HepG2 (cell line): Measurements from ENCODE around the gene CCR3. TPM values are rescaled to one million over a fixed set of nuclear protein-coding genes. Genes with fewer than 3 reads are reported as not detected.

Experiments used
- ATAC-seq: fragments of 200-7000 bp; cut with Tn5 transposase; 3 replicates; pipeline ENCODE4 v1.9.1; 2020; ENCODE audit warnings: mild to moderate bottlenecking, moderate library complexity
- BruUV-seq: library from RNA; stranded (reverse); fragments of 400-500 nt; replicated peaks from 2 replicates; lab custom pipeline; 2021; lab: Mats Ljungman, UMichigan
- CTCF ChIA-PET: fragments of 300-600 bp; formaldehyde crosslinking; extraction: SDS; loops from one replicate; lab custom pipeline; 2021; ENCODE audit warnings: low total read pairs, inconsistent platforms, low intra/inter-chr PET ratio; lab: Yijun Ruan, JAX
- POLR2A ChIA-PET: fragments of 350-600 bp; sonication (Branson Sonifier 250); formaldehyde crosslinking; loops from one replicate; lab custom pipeline; 2020; ENCODE audit warnings: antibody characterized with exemption, inconsistent platforms; lab: Yijun Ruan, JAX
- DNase-seq: peaks from one replicate; pipeline ENCODE4 v3.0.0-alpha.2; 2015; ENCODE audit warnings: low spot score
- FAIRE-seq: peaks from 3 replicates; lab custom pipeline; 2011; peaks lifted over from hg19 to GRCh38; lab: Jason Lieb, UNC
- H2AFZ ChIP-seq: one replicate; pipeline ENCODE4 v1.6.1; 2011; ENCODE audit warnings: low read length, inconsistent platforms
- H3K27ac ChIP-seq: fragments of 300-600 bp; 3 replicates; pipeline ENCODE4 v1.8.0; 2011; ENCODE audit warnings: mixed run types, mild to moderate bottlenecking, mixed read lengths, low read length, inconsistent platforms; ENCODE audit not compliant: insufficient read depth; ENCODE audit errors: extremely low read length
- H3K27me3 ChIP-seq, 2 experiments: fragments of 200-600 bp in 1 of 2; 2 replicates in 1 of 2; 3 replicates in 1 of 2; pipeline versions ENCODE4 v1.6.0 to v1.8.0; 2011; ENCODE audit warnings: low read length in 2 of 2, mild to moderate bottlenecking in 2 of 2, moderate library complexity in 2 of 2, inconsistent platforms in 1 of 2; ENCODE audit not compliant: insufficient read depth in 2 of 2, control insufficient read depth in 1 of 2
- H3K36me3 ChIP-seq, 2 experiments: fragments of 200-600 bp in 1 of 2; replicated peaks in 1 of 2; 2 replicates in 1 of 2; 3 replicates in 1 of 2; pipeline versions ENCODE4 v1.5.1 to v1.8.0; 2011; ENCODE audit warnings: low read length in 2 of 2, inconsistent platforms in 1 of 2; ENCODE audit not compliant: insufficient read depth in 2 of 2, control insufficient read depth in 1 of 2
- H3K4me1 ChIP-seq: 2 replicates; pipeline ENCODE4 v1.5.1; 2012; ENCODE audit warnings: low read length, inconsistent platforms; ENCODE audit not compliant: insufficient read depth
- H3K4me2 ChIP-seq: 2 replicates; pipeline ENCODE4 v1.6.0; 2011; ENCODE audit warnings: low read depth, low read length, inconsistent platforms
- H3K4me3 ChIP-seq, 3 experiments: fragments of 200-600 bp in 1 of 3; sonication (generic), shearing (Covaris generic) in 1 of 3; replicated peaks in 1 of 3; 2 replicates each; pipeline ENCODE4 v1.5.1; 2011 to 2016; ENCODE audit warnings: low read length in 3 of 3, inconsistent platforms in 2 of 3, low read depth in 2 of 3, mild to moderate bottlenecking in 2 of 3, control low read depth in 1 of 3, mixed read lengths in 1 of 3; ENCODE audit not compliant: insufficient read depth in 1 of 3
- H3K79me2 ChIP-seq: one replicate; pipeline ENCODE4 v1.6.1; 2011; ENCODE audit warnings: low read length, inconsistent platforms; ENCODE audit not compliant: insufficient read depth
- H3K9ac ChIP-seq: 2 replicates; pipeline ENCODE4 v1.6.0; 2011; ENCODE audit warnings: mild to moderate bottlenecking, low read depth, low read length, inconsistent platforms; ENCODE audit not compliant: insufficient read depth
- H3K9me3 ChIP-seq: 2 replicates; pipeline ENCODE4 v1.5.1; 2012; ENCODE audit warnings: mild to moderate bottlenecking, low read length
- H4K20me1 ChIP-seq: 2 replicates; pipeline ENCODE4 v1.6.0; 2011; ENCODE audit warnings: inconsistent platforms, mild to moderate bottlenecking, low read length, moderate library complexity; ENCODE audit not compliant: insufficient read depth
- EED ChIP-seq: sonication (generic); formaldehyde crosslinking; IDR thresholded peaks from 2 replicates; pipeline ENCODE4 v1.5.0; 2020; ENCODE audit warnings: mild to moderate bottlenecking, missing genetic modification reagents
- HMG20B ChIP-seq: conservative IDR thresholded peaks from 2 replicates; pipeline ENCODE4 v1.6.1; 2016; ENCODE audit warnings: missing genetic modification reagents, missing compliant biosample characterization
- SKI ChIP-seq: fragments of 450-650 bp; IDR thresholded peaks from one replicate; pipeline ENCODE4 v1.6.1; 2018; ENCODE audit warnings: mild to moderate bottlenecking; ENCODE audit not compliant: partially characterized antibody
- SMYD3 ChIP-seq: sonication (generic); formaldehyde crosslinking; IDR thresholded peaks from 2 replicates; pipeline ENCODE4 v1.8.1; 2023; ENCODE audit warnings: mild to moderate bottlenecking, missing genetic modification reagents
- ZNF432 ChIP-seq: sonication (generic); formaldehyde crosslinking; IDR thresholded peaks from 2 replicates; pipeline ENCODE4 v1.5.0; 2020; ENCODE audit warnings: missing genetic modification reagents, mild to moderate bottlenecking, borderline replicate concordance
- ZNF496 ChIP-seq: sonication (generic); formaldehyde crosslinking; IDR thresholded peaks from 2 replicates; pipeline ENCODE4 v1.8.1; 2023; ENCODE audit warnings: mild to moderate bottlenecking, moderate library complexity, missing genetic modification reagents; ENCODE audit not compliant: insufficient replicate concordance
- ZNF530 ChIP-seq: sonication (generic); formaldehyde crosslinking; IDR thresholded peaks from 2 replicates; pipeline ENCODE4 v1.5.0; 2020; ENCODE audit warnings: low read depth, mild to moderate bottlenecking, missing genetic modification reagents
- WGBS: methylation state at CpG from one replicate; pipeline ENCODE4 v1.1.6; 2017; ENCODE audit warnings: low lambda C conversion rate; 5-methylcytosine and 5-hydroxymethylcytosine counted together
- in situ Hi-C: cut with HindIII; loops from 2 replicates; pipeline ENCODE4 v1.10.0; 2017; ENCODE audit warnings: low pct_unique_long_range_greater_than_20kb; ENCODE audit not compliant: extremely low pct_ligation_motif_present
- intact Hi-C: fragments of 100-400 bp; cut with micrococcal nuclease; formaldehyde crosslinking; loops from one replicate; pipeline ENCODE4 v1.10.0; 2022; ENCODE audit not compliant: unreplicated experiment
- polyA plus RNA-seq, 8 experiments: library from polyadenylated mRNA; depleted of rRNA in 3 of 8; stranded (reverse) in 7 of 8; unstranded in 1 of 8; fragments of >200 nt; fragmentation: Illumina TruSeq in 4 of 8; extraction: Trizol in 4 of 8; gene quantifications; 2 replicates each; pipeline versions ENCODE4 v1.2.1 to v1.2.3, GENCODE V29; 2011 to 2016; ENCODE audit warnings: low read depth in 4 of 8, missing spikeins in 1 of 8, mixed read lengths in 1 of 8; ENCODE audit not compliant: insufficient read depth in 1 of 8
- total RNA-seq, 5 experiments: library from RNA; depleted of rRNA; stranded (reverse); fragments of >200 nt; fragmentation: Illumina TruSeq; extraction: Trizol; gene quantifications; 2 replicates each; pipeline ENCODE4 v1.2.3, GENCODE V29; 2016; ENCODE audit warnings: low read depth in 1 of 5
- TF ChIP-seq, protein P1 (sequence below): sonication (generic); formaldehyde crosslinking; IDR thresholded peaks from 2 replicates; pipeline ENCODE4 v1.5.0; 2020; ENCODE audit warnings: mild to moderate bottlenecking, missing genetic modification reagents

CCR3 gene
- total and polyA plus RNA-seq, 2 of the 13 experiments (the other 11 are each of a cell fraction or from before 2014, with no cell fraction given), result not detected

- in situ Hi-C loops, result no loop called here
- TF ChIP-seq, protein P1, sequence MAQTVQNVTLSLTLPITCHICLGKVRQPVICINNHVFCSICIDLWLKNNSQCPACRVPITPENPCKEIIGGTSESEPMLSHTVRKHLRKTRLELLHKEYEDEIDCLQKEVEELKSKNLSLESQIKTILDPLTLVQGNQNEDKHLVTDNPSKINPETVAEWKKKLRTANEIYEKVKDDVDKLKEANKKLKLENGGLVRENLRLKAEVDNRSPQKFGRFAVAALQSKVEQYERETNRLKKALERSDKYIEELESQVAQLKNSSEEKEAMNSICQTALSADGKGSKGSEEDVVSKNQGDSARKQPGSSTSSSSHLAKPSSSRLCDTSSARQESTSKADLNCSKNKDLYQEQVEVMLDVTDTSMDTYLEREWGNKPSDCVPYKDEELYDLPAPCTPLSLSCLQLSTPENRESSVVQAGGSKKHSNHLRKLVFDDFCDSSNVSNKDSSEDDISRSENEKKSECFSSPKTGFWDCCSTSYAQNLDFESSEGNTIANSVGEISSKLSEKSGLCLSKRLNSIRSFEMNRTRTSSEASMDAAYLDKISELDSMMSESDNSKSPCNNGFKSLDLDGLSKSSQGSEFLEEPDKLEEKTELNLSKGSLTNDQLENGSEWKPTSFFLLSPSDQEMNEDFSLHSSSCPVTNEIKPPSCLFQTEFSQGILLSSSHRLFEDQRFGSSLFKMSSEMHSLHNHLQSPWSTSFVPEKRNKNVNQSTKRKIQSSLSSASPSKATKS (CRISPR knock-in tag), result no peak
- TF ChIP-seq ZNF432, result no peak
- TF ChIP-seq ZNF496 (CRISPR knock-in tag), result no peak
- TF ChIP-seq HMG20B (CRISPR knock-in tag), result no peak
- TF ChIP-seq SMYD3 (CRISPR knock-in tag), result no peak
- TF ChIP-seq SKI, result no peak
- no peak for TF ChIP-seq EED (CRISPR knock-in tag)
- no peak for TF ChIP-seq ZNF530 (CRISPR knock-in tag)
- TF ChIP-seq, all 625 proteins: peak for 0
- 0% methylated on average over 2 of the region's 2 CpGs for WGBS
- ChIA-PET CTCF (no interaction called here), POLR2A (no interaction called here)
- Histone ChIP-seq H3K79me2 (no peaks in the 10 kb centered on the region), H3K27ac (no peak overlapping the region), H4K20me1 (no peaks in the 10 kb centered on the region), H3K4me3 (no peak overlapping the region), H3K27me3 (peaks cover 1 to 3% of the 10 kb centered on the region in 2 experiments; a peak in 3 of 5 replicates), H2AFZ (no peak overlapping the region), H3K9ac (no peak overlapping the region), H3K9me3 (no peaks in the 10 kb centered on the region), H3K4me2 (no peak overlapping the region), H3K4me1 (no peaks in the 10 kb centered on the region), H3K36me3 (no peaks in the 10 kb centered on the region)
- intact Hi-C loops, result no loop called here
- DNase-seq (no peak), ATAC-seq (no peak), FAIRE-seq (no peak)
- BruUV-seq, result no TSS peak
Observed at GRCh38 chr3:46293035-46293724, 50.9 kb downstream of the CCR3 start.
